Activated CD4-positive, alpha-beta T cell treated with anti-CD3 and anti-CD28 coated beads, Interleukin-10, Interleukin-2, amounts not matched to agents 100 ng/mL and 50 ng/mL, durations not matched to agents 16 hours and 8 hours (primary cell): Measurements from ENCODE around the gene TRAPPC12.

ENCODE experiments used
- DNase-seq: peaks from one replicate; pipeline ENCODE4 v3.0.0-alpha.2; 2020

The TRAPPC12 gene

DNA sequence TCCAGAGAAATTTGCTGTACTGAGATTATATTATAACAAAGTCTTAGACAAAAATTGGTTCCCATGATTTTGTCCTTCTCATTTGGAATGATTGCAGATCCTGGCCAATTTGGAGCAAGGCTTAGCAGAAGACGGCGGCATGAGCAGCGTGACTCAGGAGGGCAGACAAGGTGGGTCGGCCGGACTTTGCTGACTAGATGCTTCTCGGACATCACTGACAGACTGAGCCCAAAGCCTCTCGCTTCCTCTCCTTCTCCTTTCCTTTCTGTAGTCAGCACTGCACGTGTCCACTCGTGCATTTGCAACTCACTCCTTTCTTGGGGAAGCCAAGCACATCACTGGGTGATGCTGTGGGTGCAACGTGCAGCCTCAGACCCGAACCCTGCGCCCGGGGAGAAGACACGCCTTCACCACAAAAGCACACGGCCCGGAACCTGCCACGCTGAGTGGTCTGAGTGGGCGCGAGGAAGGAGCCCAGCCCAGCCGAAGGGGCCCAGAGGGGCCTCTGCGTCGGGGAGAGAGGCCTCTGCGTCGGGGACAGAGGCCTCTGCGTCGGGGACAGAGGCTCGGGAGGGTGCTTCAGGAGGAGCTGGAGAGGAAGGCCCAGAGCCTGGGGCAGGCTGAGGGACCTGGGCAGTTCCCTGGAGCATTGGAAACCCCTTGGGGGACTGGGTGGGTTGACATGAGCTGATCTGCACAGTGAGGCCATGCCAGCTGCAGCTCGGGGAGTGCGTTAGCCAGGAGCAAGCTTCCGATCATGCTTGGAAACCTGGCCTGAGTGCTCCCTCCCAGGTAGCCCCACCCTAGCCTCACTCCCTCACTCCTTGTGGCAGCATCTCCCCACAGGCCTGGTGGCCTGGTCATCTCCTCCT is 78.3 kb downstream of the TRAPPC12 start:
- no peak for DNase-seq

DNA sequence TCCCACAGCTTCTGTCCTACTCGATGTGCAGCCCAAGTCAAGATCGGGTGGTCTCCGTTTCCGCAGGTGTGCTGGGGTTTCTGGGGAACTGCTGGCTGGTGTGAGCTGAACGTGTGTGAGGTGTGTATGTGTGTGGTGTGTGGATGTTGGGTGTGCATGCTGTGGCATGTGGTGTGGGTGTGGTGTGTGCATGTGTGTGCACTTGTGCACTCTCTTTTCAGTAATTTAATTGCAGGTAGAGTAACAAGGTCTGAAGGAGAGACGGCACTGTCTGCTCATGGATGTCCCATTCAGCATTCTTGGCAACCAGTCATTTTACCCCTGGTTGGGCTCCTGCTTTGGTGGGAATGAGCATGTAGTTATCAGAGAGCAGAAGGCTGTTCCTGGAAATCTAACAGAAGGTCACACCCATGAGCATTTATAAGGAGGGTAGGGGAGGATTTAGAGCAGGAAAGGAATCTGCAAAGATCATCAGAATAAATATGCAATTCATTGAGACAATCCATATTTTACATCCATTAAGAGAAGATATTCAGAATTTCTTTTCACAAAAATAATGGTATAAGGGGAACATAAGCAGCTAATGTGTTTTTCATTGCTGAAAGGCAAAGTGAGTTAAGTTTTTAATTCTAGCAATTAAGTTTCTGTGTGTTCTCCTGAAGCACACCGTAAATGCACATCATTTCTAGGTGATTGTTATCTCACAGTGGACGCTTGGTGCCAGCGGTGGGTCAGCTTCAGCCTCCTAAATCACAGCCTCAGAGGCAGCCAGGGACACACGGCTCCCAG is 79.1 kb downstream of the TRAPPC12 start:
- no peak for DNase-seq

DNA sequence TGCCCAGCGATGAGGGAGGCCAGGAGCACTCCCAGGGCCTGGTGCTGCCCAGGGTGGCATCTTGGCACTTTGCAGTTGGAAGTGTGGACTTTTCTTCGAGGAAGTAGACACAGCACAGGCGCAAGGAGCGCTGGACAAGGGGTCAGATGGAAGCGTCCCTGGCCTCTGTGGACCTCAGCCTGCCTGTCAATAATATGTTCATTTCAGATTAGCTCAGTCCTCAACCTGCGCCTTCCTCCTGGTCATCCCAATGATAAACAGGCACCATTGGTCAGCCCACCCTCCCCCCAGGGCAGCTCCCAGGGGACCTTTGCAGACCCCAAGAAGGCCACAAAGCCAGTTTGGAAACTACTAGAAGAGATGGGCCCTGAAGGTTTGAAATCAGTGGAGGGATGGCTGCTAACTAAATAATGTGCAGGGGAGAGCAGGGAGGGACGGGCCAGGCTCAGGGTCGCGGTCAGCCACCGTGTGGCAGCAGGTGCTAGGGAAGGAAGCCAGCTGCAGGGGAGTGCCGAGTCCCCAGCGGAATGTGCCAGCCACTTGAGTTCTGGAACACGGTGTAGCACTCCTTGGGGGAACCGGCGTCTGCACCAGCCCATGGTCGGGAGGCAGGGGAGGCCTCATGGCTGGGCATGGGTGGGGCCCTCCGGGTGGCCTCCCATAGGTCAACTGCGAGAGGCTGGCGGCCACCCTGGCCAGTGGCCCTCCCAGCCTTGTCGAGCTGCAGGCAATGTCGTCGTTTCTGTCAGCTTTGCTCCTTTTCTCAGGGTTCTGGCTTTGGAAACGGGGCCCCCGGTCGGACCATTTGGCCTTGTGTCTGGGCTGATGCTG is 79.9 kb downstream of the TRAPPC12 start:
- DNase-seq = no peak

DNA sequence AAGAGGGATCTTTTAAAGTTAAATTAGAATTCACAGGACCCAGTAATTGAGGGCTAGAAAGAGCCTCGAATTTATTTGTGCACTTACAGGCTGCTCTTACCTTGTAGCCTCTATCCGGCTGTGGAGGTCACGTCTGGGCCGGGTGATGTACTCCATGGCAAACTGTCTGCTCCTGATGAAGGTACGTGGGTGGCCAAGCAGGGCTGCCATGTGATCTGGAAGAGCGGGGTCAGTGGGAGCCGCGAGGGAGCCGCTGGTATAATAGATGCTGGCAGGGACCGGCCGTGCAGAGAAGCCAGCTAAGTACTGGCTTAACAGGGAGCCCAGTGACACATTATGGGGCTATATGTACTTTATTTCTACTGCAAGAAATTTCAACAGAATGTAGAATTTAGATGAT is 80.7 kb downstream of the TRAPPC12 start:
- DNase-seq = no peak

DNA sequence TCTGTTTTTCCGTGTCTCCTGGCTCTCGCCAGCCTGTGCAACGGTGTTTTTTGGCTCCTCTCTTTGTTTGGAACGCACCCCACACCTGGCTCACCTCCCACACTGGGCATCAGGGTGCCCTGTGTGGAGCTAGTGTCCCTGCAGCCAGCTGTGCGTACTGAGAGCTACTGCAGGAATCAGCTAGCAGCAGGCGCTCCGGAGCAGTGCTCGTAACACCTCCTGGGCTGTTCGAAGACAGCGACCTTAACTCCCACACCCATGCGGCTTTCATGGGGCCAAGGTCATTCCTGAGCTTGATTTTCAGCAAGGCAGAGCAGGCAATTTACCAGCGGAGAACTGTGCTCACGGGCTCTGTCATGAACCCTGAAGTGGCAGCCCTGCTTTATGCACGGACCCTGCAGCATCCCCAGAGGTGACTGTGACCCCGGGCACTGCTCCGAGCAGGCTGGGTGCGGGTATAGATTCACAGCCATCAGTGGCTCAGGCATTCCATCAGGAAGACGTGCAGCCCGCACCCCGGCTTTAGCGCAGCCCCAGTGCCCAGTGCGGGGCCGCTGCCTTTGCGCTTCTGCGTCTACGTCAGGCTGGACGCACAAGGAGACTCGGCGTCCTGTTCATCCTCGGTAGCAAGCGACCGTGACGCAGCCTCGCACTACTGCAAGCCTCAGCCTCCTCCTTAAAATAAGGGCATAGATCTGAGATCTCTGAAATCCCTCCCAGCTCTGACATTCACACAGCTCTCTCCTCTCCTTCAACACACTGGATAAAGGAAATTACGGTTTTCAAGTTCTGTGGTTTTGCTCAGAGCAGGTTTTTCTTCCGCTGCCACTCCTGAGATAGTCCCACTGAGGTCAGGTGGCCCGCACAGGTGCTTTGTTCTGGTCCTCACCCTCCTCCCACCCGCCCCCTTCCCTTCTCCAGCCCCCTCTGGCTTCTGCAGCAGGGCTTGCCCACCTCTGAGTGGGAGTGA is 81.6 kb downstream of the TRAPPC12 start:
- no peak for DNase-seq

DNA sequence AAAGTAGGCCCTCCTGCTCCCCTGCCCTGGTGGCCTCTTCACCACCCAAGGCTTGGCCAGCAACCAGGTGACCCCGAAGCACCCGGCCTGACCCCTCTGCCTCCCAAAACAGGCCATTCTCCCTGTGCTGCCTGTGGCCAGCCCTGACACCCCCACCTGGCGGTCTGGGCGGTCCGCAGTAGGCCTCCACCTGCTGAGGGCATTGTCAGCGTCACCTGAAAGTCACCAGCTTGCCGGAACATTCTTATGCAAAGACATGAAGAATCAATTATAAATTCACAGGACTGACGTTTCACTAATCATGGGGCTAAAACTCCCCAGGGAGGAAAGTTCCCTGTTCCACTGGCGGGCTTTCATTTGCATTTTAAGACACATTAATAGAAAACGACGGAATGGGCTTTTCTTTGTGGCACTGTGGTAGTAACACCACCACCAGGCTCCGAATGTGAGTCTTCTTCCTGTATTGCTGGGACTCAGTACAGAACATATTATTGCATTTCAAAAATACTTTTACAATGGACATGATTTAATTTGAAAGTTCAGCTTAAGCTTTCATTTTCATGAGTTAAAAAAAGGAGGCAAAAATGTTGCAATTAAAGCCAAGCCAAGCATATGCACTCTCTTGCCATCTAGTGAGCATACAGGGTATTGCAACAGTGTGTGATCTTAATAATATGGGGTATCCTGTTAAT is 82.5 kb downstream of the TRAPPC12 start:
- peak; percentile 69 for DNase-seq

DNA sequence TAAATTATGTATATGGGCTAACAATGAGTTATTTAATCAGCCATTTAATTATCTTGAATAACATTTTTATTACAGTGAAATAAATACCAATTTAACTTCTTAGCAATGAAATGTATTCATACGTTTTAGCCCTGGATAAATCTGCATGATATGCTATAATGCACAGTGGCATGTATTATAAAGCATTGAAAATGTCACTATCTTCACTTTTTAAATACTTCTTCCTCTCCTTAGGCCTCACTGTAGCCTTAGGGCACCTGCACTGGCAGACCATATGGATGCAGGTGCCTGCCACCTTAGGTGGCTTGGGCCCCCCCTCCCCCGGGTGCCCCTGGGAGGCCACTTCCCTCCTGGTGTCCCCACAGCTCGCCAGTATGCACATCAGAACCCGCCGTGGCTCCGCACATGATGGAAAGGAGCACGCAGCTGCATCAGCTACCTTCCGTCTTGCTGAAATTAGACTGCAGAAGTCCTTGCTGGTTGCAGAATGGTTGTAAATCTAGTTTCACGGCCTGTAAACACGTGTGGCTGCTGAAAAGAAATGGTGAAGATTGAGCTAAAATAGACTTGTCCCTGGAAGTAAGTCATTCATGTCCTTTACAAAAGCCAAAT is 83.1 kb downstream of the TRAPPC12 start:
- DNase-seq = no peak

DNA sequence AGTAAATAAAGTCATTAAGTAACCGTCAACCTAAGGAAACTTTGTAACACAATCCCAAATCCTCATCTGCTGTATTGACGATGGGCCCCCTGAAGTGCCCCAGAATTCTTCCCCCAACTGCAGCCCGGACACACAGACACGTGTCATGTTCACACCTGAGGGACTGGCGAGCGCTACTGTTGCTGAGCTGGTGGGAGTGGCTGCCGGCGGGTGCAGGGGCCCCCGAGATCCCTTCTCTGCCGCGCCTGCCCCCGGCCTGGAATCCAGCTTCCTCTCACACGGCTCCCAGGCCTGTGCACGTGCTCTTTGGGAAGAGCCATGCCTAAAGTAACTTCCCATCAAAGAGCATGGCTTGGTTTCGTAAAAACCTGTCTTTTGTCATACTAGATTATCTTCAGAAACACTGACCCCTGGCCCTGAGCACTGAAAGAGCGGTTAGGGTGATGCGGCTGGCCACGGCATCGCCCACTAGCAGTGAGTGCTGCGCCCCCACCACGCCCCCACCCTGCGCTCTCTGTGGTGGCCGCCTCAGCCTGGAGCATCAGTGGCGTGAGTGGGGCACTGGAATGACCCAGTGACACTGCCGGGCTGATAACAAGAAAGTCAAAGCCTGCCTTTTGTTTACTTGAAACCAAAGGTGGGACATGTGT is 83.8 kb downstream of the TRAPPC12 start:
- no peak for DNase-seq

DNA sequence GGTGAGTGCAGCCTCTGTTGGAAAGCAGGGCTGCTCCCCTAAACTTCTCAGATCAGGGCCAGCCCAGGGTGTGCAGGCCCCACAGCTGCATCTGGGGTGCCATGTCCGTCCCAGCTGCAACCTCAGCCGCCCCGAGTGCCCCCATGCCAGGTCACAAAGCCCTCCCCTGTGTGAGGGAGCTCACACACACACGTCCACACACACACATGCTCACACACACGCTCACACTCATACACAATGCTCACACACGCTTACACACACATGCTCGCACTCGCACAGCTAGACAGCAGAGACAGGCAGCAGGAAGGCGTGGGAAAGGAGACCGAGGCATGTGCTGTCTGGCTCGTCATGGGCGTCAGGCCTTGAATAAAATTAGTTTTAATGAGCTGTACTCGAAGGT is 84.5 kb downstream of the TRAPPC12 start:
- DNase-seq = no peak

DNA sequence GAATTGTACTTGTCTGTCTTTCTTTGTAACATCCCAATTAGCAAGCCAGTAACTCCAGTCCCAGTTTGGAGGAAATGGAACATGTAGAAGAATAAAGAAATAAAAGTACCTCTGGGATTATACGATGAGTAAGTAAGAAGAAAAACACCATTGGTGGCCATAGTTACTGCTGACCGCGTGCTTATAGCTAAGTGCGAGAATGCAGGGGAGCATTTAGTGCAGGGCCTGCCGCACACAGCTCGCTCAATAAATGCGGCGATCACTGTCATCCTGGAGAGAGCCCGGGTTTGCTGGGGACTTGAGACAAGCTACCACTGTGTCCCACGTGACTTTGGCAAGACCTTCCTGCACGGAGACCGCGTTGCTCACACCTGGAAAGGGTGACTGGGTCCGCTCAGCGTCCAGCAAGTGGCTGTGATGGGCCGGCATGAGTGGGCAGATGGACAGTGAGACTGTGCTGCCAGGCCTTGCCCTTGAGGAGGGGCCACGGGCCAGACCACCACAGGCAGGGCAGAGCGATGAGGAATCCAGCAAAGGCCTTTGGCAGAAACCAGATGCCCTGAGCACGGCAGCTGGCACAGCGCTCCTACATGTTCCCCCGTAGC is 85.0 kb downstream of the TRAPPC12 start:
- DNase-seq = no peak

DNA sequence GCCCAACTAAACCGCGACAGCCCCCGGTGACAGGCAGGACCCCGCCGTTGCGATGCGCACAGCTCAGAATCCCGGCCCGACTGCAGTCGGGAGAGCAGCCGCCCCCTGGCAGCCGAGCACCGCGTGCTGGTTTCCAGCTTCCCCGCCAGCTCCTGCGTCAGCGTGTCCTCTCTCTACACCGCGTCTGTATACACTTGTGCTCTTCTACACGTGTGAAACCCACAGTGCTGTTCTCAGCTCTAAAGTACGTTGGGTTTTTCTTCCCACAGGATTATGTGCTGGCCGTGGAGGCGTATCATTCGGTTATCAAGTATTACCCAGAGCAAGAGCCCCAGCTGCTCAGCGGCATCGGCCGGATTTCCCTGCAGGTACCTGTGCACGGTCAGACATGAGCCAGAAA is 85.8 kb downstream of the TRAPPC12 start:
- no peak for DNase-seq

DNA sequence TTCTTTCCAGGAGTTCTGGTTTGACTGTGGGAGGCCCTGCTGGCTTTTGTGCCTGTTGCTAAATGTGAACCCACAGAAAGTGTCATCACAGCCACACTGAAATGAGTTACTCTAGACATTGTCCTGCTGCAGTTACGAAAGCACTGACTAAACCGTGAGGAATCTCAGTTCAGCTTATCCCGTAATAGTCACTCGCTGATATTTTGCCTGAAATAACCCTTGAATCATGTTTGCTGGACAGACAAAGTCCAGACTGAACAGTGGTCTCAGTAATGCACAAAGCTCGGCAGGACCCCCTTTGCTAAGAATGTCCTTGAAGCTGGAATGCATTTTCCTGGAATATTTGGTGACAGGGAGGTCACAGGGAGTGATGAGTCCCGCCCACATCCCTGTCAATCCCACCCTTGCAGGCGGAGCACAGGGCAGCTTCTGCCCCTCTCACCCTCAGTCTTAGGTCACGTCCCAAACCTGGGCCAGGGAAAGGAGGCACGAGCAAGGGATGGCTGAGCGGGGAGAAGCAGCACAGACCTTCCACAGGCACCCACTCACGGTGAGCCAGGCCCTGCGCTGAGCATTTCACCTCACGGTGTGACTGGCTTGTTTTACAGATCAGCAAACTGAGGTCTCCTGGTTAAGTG is 86.5 kb downstream of the TRAPPC12 start:
- no peak for DNase-seq

DNA sequence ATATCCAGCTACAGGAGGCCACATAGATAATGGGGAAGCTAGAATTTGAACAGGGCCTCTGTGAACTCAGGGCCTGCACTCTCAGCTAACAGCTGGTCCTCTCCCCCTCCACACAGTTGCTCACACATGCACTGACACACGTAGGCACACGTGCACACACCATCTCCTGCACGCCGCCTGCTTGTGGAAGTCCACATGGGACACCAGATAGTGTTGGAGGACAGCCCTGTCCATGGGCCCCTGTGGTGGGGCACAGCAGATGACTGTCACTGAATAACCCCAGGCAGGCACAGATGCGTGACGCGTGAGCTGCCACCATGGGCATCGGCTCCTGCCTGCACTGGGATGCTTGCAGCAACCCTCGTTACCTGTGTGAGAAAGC is 87.0 kb downstream of the TRAPPC12 start:
- no peak for DNase-seq

DNA sequence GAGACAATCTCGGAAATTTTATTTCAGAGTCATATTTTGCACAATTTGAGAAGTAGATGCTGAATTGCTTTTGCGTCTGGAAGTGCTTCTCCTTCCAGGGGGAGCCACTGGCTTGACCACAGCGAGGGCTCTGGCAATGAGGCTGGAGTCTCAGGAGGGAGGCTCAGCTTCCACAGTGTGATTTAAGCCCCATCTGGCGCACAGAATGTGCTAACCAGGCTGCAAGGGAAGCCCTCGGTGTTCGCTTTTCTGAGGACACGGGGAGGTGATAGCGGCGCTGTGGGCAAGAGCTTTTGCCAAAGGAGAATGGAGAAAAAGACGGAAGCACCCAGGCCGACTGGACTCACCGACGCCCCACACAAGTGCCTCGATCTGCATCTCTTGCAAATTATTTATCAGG is 87.5 kb downstream of the TRAPPC12 start:
- no peak for DNase-seq

DNA sequence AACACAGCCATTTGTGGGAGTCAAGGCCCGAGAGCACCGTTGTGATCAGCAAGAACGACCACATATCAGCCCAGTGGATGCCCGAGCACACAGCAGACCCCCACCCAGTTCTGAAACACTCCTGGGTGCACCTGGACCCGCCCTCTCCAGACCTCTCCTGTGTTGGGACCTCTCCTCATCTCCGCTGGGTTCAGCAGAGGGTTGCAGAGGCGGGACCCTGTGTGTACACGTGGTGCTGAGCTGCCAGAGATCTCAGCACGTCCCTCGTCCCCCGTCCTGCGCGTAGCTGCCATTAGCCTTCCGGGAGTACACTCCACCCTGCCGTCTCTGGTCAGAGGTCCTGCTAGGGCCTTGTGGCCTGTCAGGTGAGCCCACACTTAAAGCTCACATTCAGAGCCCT is 88.2 kb downstream of the TRAPPC12 start:
- no peak for DNase-seq

DNA sequence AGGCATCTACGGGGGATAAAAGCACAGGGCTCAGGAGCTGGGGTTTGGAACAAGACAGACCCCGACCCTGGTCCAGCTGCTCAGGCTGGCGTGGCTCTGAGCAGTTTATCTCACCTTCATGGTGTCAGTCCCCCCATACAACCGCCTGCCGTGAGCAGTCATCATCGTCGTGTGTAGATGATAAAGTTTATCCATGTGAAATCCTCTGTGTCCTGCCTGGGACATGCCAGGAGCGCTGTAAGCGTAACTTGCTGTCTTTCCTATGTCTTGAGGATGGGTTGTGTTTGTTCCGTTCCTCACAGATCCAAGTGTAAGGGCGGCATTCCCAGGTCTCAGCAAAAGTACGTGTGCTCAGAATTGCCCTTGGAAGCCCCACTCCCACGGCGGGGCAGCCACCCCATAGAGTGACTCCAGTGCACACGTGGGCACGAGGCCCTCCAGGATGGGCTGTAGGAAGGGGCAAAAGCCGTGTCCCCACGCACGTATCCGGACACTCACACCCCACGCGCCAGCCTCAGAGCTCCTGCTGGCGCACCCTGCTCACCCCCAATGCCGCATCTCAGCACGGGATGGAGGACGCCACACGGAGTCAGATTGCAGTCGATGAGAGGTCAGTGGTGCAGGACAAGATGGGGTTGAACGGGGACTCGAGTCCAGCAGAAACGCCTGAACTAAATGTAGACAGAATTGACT is 88.9 kb downstream of the TRAPPC12 start:
- no peak for DNase-seq

DNA sequence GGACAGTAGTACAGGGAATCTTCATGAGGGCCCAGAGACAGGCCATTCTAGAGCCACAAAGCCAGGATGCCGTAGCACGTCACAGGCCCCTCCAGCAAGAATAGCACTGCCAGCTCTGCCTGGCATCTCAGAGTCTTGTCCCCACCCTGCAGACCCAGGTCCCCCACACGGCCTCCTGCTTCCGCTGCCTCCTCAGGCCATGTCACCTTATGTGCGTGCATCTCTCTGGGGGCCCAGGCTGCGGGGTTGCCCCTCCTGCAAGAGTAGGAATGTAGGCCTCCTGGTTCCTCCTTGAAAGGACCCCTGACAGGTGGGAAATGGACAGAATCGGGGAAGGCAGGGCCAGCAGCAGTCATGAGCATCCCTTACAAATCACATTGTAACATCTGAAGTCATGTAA is 90.0 kb downstream of the TRAPPC12 start:
- no peak for DNase-seq

DNA sequence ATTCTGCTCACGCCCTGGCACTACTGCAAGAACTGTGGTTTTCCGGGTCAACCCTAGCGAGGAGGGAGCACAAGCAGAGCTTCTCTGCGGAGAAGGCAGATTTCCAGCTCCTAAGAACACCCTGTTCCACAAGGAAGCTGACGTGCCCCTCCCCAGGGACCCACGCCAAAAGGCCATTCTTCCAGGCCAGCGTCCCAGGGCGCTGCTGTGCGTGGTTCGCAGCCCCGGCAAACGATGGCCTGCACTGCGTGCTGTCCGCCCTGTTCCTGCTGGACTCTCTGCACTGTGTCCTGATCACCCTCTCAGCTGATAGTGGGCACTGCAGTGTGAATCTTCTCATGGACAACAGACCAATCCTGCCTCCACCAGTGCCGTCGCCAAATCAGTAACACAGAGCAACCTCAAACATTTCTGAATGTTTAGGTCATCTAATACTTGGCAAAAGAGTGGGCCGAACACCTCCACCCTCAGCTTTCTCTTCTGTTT is 90.7 kb downstream of the TRAPPC12 start:
- no peak for DNase-seq
